ENCODE data around the gene TAGLN2.
"Not testable (repeated sequence)": the region's sequence is repeated elsewhere in the genome, so short reads cannot be mapped to it uniquely, and the experiment has no call there.

The TAGLN2 gene

GRCh38 chr1:159900755-159901360, 24.4 kb downstream of the TAGLN2 start:
- DNase-seq (ENCODE audit: low read depth in 2 of 2) = no peak

GRCh38 chr1:159900086-159900680, 25.1 kb downstream of the TAGLN2 start, which contains the start of gene CFAP45:
CFAP45 (minus strand) TSS chr1:159900165; CDS start chr1:159900098, 67 bp downstream.
- DNase-seq (ENCODE audit: low read depth in 2 of 2) = no peak

- DNase-seq (ENCODE audit: low read depth in 2 of 2) = not testable (repeated sequence)
These were observed 25.7 kb downstream of the TAGLN2 start for GRCh38 chr1:159899634-159900033.

GRCh38 chr1:159898527-159898926, 26.8 kb downstream of the TAGLN2 start:
- DNase-seq (ENCODE audit: low read depth in 2 of 2) = no peak

DNA sequence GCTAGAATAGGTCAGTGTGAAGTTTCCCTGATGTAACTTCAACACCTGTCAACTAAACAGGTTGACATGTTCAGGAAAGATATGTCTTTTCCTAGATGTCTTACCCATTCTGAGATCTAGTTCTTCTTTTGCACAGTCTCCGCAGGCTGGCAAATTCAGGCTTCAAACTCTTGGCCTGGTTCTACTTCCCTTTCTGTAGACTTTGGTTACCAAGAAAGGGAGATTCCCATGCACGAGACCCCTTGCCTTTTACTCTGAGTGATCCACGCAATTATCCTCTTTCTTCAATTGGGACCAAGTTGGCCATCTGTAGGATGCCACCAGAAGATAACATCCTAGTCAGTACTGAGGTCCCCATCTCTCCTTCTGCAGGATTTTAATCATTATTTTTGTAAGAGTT, 27.3 kb downstream of the TAGLN2 start:
- no peak for DNase-seq (ENCODE audit: low read depth in 2 of 2)

DNA sequence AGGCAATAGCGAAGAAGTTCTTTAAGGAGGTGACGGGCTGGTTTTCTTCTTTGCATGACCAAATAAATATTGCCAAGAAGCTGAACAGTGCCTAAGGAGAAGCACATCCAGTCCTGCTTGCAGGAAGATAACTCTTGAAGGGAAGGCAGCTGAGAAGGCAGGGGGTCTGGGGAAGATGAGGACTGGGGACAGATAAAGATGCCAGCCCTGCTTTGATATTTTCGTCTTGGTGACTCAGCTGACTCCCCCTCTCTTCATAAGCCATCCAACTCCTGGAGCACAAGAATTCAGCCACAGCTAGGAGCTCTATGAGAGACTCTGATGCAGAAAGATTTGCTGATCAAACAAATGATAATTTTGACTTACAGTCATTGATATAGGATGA, 28.8 kb downstream of the TAGLN2 start:
- no peak for DNase-seq (ENCODE audit: low read depth in 2 of 2)

DNA sequence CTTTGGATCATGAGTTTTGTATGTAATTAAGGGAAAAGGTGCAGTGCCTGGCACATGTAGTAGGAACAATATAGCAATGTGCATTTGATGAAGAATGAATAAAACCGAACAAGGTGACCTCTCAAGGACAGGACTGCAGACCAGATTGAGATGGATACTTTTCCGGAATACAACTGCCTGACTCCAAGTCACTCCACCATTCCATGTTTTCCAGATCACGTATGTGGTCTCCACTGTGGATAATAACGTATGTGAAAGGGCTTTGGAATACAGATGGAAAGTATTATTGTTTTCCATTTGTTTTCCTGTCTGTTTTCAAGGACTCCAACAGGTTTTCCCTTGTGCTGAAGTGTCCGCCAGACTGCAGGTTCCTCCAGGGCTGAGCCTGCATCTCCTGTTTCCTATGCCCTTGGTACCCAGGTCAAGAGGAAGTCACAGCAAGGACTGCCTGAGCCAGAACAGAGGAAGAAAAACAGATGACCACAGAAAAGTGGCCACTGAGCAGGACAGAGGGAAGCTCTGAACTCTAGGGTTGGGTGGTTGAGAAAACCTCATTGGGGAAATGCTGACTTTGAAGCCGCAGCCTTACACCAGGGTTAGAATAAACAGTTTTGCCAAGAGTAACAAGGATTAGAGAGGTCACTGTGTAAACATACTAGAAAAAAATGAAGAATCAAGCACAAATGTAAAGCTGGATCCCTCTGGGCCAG, 29.3 kb downstream of the TAGLN2 start:
- no peak for DNase-seq (ENCODE audit: low read depth in 2 of 2)

DNA sequence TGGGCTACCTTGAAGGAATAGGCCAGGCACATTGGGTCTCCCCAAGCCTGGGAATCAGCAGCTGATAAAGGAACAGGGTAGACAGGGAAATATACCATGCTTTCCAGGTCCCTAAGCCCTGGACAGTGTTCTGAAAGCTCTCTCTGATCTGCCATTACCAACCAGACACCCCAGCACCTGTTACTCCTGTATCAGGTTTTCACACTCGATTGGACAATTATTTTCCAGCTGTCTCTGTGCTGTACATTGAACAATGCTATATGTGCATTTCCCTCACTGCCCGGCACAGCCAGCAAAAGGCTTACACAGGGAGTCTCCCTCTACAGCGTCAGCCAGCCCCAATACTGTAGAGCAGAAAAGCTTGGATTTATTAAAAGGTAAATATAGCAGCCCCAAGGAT, 30.0 kb downstream of the TAGLN2 start:
- no peak for DNase-seq (ENCODE audit: low read depth in 2 of 2)

GRCh38 chr1:159892944-159893343, 32.4 kb downstream of the TAGLN2 start:
- DNase-seq (ENCODE audit: low read depth in 2 of 2) = no peak

- peak; percentile 49 to 53 for DNase-seq (ENCODE audit: low read depth in 2 of 2)
These were observed 33.8 kb downstream of the TAGLN2 start for GRCh38 chr1:159891275-159892157.

GRCh38 chr1:159890390-159890789, 34.9 kb downstream of the TAGLN2 start:
- no peak for DNase-seq (ENCODE audit: low read depth in 2 of 2)

- peak; percentile 76 to 79 for DNase-seq (ENCODE audit: low read depth in 2 of 2)
These were observed 35.5 kb downstream of the TAGLN2 start for GRCh38 chr1:159889821-159890252.

GRCh38 chr1:159889202-159889601, 36.1 kb downstream of the TAGLN2 start:
- DNase-seq (ENCODE audit: low read depth in 2 of 2) = no peak

DNA sequence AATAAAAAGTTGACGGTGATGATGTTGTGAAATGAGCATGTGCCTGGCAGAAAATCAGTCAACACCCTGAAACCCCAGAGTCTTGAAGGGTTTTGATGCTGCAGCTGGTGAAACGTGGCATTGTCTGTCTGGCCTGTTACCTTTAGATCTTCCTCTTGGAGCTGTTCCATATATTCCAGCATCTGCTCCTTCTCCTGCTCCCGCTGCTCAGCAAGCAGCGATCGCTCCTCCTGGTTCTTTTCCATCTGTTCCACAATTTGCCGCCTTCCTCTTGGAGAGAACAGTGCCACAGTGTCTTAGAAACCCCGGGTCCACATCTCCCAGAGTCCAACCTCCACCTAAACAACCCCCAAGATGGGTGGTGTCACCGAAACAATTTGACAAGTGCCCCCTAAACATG, 41.0 kb downstream of the TAGLN2 start:
- no peak for DNase-seq (ENCODE audit: low read depth in 2 of 2)

DNA sequence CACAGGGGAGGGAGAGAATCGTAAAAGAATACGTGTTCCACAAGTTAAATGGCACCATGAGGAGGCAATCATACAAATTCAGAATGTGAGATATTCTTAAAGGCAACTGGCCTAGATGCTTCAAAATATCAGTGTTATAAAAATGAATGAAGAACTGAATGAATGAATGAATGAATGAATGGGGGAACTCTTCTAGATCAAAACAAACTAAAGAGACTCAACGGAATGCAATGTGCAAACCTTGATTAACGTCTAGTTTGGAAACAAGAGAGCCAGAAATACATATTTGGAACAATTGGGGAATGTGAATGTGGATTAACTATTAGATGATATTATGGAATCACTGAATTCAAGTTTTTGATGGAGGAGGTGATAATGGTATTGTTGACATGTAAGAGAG, 42.2 kb downstream of the TAGLN2 start:
- DNase-seq (ENCODE audit: low read depth in 2 of 2) = no peak

DNA sequence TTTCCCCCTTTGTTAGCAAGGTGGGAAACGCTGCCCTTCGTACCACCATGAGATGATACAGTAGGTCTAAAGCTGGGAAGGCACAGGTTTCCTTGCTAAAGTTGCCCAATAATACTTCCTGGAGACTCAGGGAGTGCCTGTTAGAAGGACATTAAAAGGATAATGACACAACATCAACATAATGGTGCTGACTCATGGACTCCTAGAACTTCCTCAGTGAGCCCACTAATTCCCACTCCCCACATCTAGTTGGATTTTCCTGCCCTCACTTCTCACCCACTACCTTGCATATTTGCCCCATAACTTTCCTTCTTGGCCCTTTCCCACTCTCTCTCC, 42.8 kb downstream of the TAGLN2 start:
- DNase-seq (ENCODE audit: low read depth in 2 of 2) = no peak

GRCh38 chr1:159881622-159882526, 43.4 kb downstream of the TAGLN2 start:
- peak; percentile 92 to 93 for DNase-seq (ENCODE audit: low read depth in 2 of 2)

GRCh38 chr1:159880430-159880829, 44.9 kb downstream of the TAGLN2 start:
- no peak for DNase-seq (ENCODE audit: low read depth in 2 of 2)

DNA sequence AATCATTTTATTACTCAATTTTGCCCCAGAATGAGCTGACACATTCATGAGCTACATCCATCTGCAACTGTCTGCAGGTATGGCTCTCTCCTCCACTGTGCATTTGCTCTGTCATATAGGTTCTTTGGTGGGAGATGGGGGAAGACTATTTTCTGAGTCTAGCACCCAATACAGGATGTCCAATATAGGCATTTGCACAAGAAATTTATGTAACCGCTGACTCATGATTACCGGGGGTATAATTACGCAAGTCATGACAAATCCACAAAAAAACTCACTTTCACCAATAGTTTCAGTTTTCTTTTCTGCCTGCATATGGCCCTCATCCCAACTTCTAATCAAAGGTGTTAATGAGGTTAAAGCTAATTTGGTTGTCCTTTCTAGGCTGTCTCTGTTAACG, 45.3 kb downstream of the TAGLN2 start:
- peak; percentile 30 to 33 for DNase-seq (ENCODE audit: low read depth in 2 of 2)

GRCh38 chr1:159879136-159879535, 46.2 kb downstream of the TAGLN2 start:
- no peak for DNase-seq (ENCODE audit: low read depth in 2 of 2)

Measured in fibroblast of skin of left biceps (primary cell).